ENCODE results near the gene ABCA13.

Gene ABCA13

DNA sequence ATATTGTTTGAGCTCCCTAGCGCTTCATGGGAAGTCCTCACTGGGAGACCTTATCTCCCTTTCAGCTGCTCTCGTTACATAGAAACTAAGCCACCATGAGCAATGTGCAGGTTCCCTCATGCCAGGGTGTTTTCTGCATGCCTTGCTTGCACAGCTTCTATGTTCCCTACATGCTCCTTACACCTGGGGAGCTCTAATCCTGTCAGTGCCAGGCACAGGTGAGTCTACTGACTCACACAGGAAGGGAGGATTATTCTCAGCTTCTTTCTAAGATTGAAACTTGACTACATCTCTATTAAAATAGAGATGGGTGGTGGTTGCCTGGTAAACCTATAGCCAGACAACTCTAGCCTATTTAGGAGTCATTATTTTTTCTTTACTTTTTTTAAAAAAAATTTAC is 377.4 kb downstream of the ABCA13 start:
- no peak for DNase-seq

DNA sequence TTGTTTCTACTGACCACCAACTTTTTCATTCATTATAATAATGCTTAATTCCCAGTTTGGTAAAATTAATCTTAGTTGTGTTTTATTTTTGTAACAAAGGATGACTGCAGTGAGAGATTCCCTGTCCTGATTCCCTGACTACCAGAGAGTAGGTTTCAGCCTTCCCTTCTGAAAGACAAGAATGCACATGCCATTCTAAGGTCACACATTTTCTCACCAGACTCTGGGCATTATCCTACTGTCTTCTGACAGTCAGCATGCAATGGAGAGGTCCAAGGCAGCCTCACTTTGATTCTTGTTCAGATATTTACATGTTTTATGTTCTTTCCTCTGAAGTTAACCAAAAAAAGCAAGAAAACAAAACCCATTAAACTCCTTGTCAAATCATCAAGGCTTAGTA is 380.4 kb downstream of the ABCA13 start:
- DNase-seq: no peak

- DNase-seq: no peak
Observed at GRCh38 chr7:48563334-48563733, 392.1 kb downstream of the ABCA13 start.

- no peak for DNase-seq
Observed at GRCh38 chr7:48575516-48575915, 404.3 kb downstream of the ABCA13 start.

DNA sequence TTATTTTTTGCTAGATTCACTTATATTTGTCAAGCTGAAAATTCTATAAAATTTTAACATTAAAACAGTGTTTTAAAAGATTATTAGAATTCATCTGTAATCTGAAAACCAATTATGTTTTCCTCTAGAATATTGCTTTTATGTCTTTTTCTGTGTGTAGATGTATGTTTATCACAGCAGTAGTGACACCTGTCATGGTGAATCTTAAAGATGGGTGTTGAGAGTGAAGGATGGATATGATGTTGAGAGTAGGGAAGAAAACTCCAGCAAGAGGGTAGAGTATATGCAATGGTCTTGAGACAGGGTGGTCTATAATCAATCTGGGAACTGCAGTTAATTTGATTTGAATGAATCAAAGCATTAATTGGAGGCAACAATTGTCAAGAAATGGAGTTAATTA is 416.2 kb downstream of the ABCA13 start:
- DNase-seq: no peak

DNA sequence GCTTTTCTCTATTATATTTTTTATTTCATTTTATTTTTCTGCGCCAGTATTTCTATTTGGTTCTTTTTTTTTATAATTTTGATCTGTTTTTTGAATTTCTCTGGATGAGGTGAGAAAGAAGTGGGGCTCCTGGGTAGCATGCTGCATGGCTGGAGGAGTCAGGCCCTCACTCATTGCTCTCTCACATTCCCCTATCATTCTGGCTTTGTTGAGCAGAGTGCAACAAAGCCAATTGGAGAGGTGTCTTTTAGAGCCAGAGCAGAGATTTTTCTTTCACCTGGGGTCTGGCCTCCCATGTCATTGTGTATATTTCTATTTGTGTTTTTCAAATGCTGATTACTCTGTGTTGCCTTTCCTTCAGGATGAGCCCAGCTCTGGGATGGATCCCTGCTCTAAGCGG is 423.1 kb downstream of the ABCA13 start:
- DNase-seq: no peak

GRCh38 chr7:48595756-48596155 is 424.5 kb downstream of the ABCA13 start:
- DNase-seq: no peak

GRCh38 chr7:48610705-48611104 is 439.4 kb downstream of the ABCA13 start:
- DNase-seq: no peak

DNA sequence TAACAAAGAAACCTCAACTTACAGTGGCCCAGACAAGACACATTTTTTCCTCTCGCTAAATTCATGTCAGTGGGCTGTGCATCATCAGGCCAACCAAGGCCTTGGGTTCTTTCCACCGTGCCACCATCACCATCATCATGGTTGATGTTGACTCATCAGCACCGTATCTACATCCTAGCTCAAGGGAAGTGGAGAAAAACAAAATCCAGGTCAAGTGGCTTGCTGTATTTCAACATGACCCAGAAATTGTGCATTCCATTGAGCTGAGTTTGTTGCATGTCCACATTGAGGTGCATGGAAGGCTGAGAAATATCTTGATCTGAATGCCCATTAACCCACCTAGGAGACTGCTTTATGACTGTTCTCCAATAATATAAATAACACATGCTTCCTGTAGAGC is 440.7 kb downstream of the ABCA13 start:
- DNase-seq: no peak

GRCh38 chr7:48617508-48617907 is 446.2 kb downstream of the ABCA13 start:
- no peak for DNase-seq

DNA sequence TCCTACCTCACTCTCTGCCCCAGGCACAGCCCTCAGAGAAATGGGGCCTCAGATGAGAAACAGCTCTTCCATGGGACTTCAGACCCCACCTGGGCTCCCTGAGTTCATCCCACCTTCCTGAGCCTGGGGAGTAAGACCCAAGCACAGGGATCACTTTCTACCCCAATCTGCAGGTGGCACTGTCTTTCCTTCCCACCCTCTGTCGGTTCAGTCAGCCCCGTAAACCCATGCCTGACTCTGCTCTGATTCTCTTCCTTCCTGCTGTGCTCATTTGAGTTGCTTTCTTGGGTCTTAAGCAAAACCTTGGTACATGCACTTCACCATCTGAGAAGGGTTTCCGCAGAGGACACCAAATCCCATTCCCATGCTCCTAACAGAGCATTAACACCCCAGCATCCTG is 446.7 kb downstream of the ABCA13 start:
- no peak for DNase-seq

- no peak for DNase-seq
Observed at GRCh38 chr7:48621076-48621475, 449.8 kb downstream of the ABCA13 start.

- DNase-seq: no peak
Observed at GRCh38 chr7:48627164-48627563, 455.9 kb downstream of the ABCA13 start.

DNA sequence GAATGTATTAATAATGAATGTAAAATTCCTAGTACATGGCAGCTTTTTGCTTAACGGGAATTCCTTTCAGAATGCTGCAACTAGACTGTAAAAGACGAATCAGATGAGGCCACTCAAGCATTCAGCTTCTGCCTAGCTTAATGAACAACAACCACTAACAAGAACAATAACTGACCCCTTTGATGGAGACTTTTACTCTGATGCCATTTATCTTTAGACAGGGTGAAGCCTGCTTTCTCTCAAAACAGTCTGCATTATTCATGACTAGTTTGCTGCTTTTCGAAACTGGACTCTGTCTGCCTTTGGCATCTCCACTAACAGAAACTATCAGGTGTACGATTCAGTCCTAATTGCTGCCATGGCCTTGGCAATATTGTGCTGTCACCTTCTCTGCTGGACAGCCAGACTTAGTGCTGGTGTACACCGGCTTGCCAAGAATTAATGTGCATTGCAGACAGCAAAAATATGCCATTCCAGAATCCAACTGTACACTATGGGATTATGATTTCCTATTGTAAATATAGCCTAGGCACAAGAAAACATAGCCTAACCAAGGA is 457.6 kb downstream of the ABCA13 start:
- no peak for DNase-seq

- DNase-seq: no peak
Observed at GRCh38 chr7:48634116-48634632, 462.9 kb downstream of the ABCA13 start.

DNA sequence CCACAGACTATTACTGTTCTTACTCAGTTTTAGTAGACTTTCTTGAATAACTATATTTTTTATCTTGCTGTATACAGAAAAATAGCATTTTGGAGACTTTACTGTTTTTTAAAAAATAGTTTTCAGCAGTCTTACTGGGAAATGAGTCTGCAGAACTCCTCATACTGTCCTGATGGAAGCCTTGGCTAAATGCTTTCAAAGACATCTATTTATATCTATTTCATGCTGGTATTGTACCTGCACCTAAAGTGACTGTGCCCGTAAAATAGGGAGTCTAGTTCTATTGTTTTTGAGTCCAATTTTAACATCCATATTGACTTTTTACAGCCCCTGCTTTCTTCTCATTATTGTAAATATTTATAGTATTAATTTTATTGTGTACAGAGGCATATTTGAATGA is 464.5 kb downstream of the ABCA13 start:
- no peak for DNase-seq

GRCh38 chr7:48636391-48637015 is 465.2 kb downstream of the ABCA13 start:
- no peak for DNase-seq

- no peak for DNase-seq
Observed at GRCh38 chr7:48637382-48637781, 466.1 kb downstream of the ABCA13 start.

GRCh38 chr7:48638041-48638440 is 466.8 kb downstream of the ABCA13 start:
- no peak for DNase-seq

DNA sequence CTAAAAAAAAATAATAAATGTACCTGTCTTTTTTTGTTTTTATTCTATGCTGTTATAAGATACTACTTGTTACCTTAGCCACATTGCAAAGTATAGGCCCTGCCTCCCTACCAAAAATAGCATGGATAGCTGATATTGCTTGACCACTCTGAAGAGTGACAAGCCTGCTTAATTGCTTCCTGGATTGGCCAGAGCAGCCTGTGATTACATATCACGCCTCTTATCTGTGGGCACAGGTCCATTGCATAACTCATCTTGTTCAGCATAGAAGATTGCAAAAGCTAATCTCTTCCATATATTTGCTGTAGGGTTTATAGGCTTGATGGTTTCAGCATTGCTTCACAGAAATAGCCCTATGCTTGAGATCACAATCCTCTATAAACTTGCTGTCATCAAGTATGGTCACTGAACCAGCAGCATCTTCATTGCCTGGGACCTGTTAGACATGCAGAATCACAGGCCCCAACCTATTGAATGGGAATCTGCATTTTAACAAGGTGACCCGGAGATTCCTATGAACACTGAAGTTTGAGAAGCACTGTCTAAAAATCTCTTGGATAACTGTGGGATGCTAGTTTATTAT is 472.3 kb downstream of the ABCA13 start:
- no peak for DNase-seq

GRCh38 chr7:48658138-48658537 is 486.9 kb downstream of the ABCA13 start:
- no peak for DNase-seq

GRCh38 chr7:48660306-48660870 is 489.1 kb downstream of the ABCA13 start:
- DNase-seq: no peak

GRCh38 chr7:48664241-48664640 is 493.0 kb downstream of the ABCA13 start:
- DNase-seq: no peak
